ENCODE results near the gene DLG5.

DNA sequence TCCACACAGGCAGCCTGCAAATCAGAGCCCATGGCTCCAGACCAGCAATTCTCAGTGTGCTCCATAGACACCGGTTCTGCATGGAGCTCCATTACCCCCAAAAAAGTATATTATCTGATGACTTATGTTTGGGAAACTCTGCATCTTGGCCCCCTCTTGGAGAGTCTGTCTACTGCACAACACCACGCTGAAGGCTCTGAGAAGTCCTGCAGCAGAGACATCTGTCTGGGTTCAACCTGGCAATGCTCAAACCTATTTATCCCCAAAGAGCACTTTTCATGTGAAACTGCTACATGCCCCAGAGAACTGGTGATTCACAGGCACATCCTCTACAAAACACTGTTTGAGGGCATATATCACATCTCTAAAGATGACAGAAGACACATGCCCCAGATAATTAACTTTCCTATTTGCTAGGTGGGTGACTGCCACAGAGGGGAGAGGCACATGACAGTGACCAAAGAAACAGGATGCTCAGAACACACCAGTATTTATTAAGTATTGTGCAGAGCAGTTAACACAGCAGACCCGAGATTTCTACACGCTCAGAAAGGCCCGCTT, 83.8 kb downstream of the DLG5 start:
- TF ChIP-seq, protein P1, sequence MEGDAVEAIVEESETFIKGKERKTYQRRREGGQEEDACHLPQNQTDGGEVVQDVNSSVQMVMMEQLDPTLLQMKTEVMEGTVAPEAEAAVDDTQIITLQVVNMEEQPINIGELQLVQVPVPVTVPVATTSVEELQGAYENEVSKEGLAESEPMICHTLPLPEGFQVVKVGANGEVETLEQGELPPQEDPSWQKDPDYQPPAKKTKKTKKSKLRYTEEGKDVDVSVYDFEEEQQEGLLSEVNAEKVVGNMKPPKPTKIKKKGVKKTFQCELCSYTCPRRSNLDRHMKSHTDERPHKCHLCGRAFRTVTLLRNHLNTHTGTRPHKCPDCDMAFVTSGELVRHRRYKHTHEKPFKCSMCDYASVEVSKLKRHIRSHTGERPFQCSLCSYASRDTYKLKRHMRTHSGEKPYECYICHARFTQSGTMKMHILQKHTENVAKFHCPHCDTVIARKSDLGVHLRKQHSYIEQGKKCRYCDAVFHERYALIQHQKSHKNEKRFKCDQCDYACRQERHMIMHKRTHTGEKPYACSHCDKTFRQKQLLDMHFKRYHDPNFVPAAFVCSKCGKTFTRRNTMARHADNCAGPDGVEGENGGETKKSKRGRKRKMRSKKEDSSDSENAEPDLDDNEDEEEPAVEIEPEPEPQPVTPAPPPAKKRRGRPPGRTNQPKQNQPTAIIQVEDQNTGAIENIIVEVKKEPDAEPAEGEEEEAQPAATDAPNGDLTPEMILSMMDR (IDR thresholded peaks at IDR 0.05): no peak
- no peak for TF ChIP-seq POLR2AphosphoS5 (IDR thresholded peaks at IDR 0.05)

All from prostate gland (tissue), 2 donors.